ENCODE data around the gene AMOTL1.
"Not testable (repeated sequence)": the region's sequence is repeated elsewhere in the genome, so short reads cannot be mapped to it uniquely, and the experiment has no call there.

AMOTL1 gene

GRCh38 chr11:94888204-94888603 lies 120.0 kb downstream of the AMOTL1 start:
- DNase-seq: no peak

DNA sequence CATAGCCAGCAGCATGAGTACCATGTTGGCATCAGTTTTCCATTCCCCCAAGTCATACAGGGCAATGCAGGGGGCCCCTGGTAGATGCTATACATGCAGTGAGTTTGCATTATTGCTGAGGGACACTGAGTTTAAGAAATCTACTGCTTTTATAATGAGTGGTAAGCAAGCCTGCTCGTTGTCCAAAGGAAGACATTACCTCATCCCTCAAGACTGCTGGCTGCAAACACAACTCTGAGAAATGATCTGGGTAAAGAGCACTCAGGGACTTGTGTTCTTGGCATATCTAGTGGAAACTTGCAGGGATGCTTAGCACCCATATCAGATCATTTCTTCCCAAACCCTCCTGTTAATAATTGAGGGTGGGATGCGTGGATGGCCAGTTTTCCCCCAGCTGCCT lies 127.3 kb downstream of the AMOTL1 start:
- DNase-seq: no peak

- DNase-seq: no peak
Observed at GRCh38 chr11:94895971-94896370, 127.8 kb downstream of the AMOTL1 start.

- no peak for DNase-seq
Observed at GRCh38 chr11:94897330-94897768, 129.2 kb downstream of the AMOTL1 start.

DNA sequence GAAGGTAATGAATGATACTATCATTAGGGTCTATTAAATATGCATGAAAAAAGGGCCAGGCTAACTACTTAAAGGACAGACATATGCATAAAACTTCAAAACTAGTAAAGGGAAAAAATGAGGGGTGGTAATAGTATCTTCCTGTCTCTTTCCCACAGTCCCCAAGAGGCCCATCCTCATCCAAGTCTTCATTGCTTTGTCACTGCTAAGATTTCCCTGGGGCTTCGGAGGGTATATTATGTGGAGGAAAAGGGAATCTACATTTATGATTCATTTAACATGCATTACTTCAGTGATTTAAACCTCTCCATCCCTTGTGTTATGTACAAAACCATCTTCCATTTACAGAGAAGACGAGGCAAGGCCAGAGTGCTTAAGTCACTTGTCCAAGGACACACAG lies 139.1 kb downstream of the AMOTL1 start:
- no peak for DNase-seq

DNA sequence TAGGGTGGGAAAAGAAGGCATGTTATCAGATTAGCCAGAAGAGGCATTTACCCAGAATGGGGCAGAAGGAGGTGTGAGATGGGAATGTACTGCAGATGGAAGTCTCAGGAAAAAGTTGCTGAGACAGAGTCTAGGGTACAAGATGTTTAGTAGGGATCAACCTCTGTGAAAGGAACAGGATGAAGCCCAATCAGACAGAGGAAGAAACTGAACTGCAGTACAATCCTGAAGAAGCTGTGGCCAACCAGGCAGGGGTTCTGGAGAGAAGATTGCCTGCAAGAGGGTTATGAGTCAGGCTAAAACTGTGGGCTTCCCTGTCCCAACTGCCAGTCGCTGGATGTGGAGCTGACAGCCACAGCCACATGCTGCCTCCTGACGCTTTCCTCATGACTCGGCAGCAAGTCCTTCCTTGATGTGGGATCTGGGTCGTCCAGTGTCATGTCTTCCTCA lies 141.2 kb downstream of the AMOTL1 start:
- DNase-seq: no peak

GRCh38 chr11:94910270-94910669 lies 142.1 kb downstream of the AMOTL1 start:
- DNase-seq: no peak

- no peak for DNase-seq
Observed at GRCh38 chr11:94910779-94911178, 142.6 kb downstream of the AMOTL1 start.

DNA sequence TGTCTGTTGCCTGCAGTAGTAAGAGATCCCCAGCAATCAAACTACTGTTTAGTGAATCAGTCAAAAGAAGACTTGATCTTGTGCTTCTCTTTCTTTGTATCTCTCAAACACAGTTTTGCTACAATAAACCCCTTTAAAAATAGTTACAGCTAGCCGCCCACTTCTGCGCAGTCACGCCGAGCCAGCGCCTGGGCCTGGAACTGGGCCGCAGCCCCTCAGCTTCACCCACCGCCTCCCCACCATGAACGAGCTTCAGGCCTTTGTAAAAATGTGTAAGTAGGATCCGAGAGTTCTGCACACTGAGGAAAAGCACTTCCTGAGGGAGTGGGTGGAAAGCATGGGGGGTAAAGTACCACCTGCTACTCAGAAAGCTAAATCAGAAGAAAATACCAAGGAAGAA lies 144.7 kb downstream of the AMOTL1 start:
- no peak for DNase-seq

GRCh38 chr11:94913718-94914394 lies 145.7 kb downstream of the AMOTL1 start:
- not testable (repeated sequence) for DNase-seq

DNA sequence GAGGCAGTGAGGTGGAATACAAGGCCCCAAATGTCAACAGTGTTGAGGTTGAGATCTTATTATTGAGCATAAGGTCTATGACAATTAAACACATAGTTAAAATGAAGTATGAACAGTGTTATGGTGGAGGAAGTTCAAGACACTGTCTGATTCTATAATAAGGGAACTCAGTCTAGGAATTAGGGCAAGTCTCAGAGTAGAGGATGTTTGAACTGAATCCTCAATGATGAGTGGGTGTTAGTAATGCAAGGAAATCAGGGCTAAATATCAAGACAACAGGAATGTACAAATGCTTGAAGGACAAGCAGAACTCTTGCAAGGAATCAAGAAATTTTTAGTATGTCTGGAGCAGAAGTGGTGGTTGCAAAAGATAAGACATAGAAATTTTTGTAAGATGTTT lies 152.2 kb downstream of the AMOTL1 start:
- DNase-seq: no peak

- no peak for DNase-seq
Observed at GRCh38 chr11:94922321-94923003, 154.3 kb downstream of the AMOTL1 start.

DNA sequence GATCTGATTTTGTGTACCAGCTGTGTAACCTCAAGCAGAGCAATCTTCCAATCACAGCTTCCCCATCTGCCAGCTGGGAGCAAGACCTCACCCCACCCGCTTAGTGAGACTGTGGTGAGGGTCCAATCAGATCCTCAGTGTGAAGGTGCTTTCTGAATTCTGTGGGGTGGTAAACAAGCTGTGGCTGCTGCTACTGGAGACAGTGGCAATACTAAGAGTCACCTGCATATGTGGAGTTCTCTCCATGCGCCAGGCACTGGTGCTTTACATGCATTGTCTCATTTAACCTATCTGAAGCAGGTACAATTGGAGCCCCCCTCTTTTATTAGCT lies 154.8 kb downstream of the AMOTL1 start:
- no peak for DNase-seq

GRCh38 chr11:94924171-94924572 lies 156.0 kb downstream of the AMOTL1 start:
- DNase-seq: no peak

DNA sequence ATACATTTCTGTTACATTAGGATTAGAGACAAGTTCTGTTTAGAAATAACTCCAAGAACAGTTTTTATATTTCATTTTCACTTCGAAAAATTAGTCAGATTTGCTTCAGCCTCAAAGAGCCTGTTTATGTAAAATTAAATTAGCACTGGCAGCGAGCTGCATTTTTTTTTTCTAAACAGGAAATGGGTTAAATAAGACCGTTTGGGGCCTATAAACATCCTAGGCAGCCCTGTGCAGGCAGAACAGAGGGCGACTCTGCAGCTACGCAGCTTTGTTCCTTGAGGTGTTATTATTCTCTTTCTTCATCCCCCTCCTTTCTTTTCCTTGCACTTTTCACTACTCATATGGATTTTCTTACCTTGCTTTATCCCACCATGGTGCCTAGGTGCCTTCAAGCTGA lies 156.5 kb downstream of the AMOTL1 start:
- DNase-seq: no peak

DNA sequence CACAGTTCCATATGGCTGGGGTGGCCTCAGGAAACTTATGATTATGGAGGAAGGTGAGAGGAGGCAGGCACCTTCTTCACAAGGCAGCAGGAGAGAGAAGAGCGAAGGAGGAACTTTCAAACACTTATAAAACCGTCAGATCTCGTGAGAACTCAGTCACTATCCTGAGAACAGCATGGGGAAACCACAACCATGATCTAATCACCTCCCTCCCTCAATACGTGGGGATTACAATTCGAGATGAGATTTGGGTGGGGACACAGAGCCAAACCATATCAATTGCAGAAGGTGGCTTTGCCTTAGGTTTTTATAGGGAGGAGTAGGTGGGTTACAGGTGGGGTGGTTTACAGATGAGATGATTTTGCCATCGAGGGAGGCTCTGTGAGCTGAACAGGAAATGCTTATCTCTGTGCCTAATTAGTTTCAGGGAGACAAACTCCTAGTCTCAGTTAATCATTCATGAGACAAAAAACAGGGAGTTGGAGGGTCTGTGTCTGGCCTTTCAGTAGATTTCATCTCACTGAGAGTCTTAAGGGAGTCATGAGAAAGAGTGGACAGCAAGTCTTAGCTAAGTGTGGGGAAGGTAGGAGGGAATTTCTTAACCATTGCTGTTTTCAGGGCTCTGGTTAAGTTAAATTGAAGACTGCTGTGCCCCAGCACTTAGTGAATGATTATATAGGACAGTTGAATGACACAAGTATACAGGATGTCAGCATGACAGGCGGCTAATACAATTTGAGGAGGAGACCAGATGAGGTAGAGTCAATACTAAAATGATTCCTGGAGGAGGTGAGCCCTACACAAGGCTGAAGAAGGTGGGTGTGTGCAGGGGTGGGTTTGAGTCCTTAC lies 157.5 kb downstream of the AMOTL1 start:
- DNase-seq: no peak

GRCh38 chr11:94926271-94926625 lies 158.1 kb downstream of the AMOTL1 start:
- DNase-seq: no peak
